ENCODE results near the gene HTRA2.

Gene HTRA2

GRCh38 chr2:74575320-74575719, 45.6 kb downstream of the HTRA2 start:
- in situ Hi-C loops (cut with MboI; ENCODE audit: low pct_unique_long_range_greater_than_20kb, low sequenced_read_pairs), result no loop called here
- no peak for DNase-seq

GRCh38 chr2:74576211-74576862, 46.6 kb downstream of the HTRA2 start:
- in situ Hi-C loops (cut with MboI; ENCODE audit: low pct_unique_long_range_greater_than_20kb, low sequenced_read_pairs), result no loop called here
- DNase-seq, result peak; percentile 67

GRCh38 chr2:74576863-74577229, 47.1 kb downstream of the HTRA2 start:
- DNase-seq, result peak; percentile 89
- in situ Hi-C loops (cut with MboI; ENCODE audit: low pct_unique_long_range_greater_than_20kb, low sequenced_read_pairs), result no loop called here

GRCh38 chr2:74577448-74577847, 47.7 kb downstream of the HTRA2 start:
- in situ Hi-C loops (cut with MboI; ENCODE audit: low pct_unique_long_range_greater_than_20kb, low sequenced_read_pairs), result no loop called here
- peak; percentile 87 for DNase-seq

- in situ Hi-C loops (cut with MboI; ENCODE audit: low pct_unique_long_range_greater_than_20kb, low sequenced_read_pairs), result no loop called here
- no peak for DNase-seq
These were observed 48.7 kb downstream of the HTRA2 start for GRCh38 chr2:74578408-74578807.

- in situ Hi-C loops (cut with MboI; ENCODE audit: low pct_unique_long_range_greater_than_20kb, low sequenced_read_pairs), result no loop called here
These were observed 51.7 kb downstream of the HTRA2 start for GRCh38 chr2:74581463-74581862.

GRCh38 chr2:74582184-74582583, 52.5 kb downstream of the HTRA2 start:
- no peak for DNase-seq
- in situ Hi-C loops (cut with MboI; ENCODE audit: low pct_unique_long_range_greater_than_20kb, low sequenced_read_pairs), result no loop called here

More at GRCh38 chr2:74581463-74581862, 51.7 kb downstream of the HTRA2 start:
- DNase-seq, result no peak

Measured in KBM-7 (cell line).